GM12875 (cell line): ENCODE results near the gene ASMTL.
"Not testable (repeated sequence)": the region's sequence is repeated elsewhere in the genome, so short reads cannot be mapped to it uniquely, and the experiment has no call there.

ENCODE experiments used
- H3K4me3 ChIP-seq: one replicate; pipeline ENCODE4 v1.5.1; 2011; ENCODE audit warnings: low read depth, low read length, control low read depth
- CTCF ChIP-seq: IDR thresholded peaks from 2 replicates; pipeline ENCODE4 v1.5.1; 2011; ENCODE audit warnings: low read depth, mild to moderate bottlenecking, control low read depth, inconsistent platforms, low read length, moderate library complexity, borderline replicate concordance; ENCODE audit not compliant: insufficient read depth

The ASMTL gene

GRCh38 chrX:1486177-1486576 lies 33.5 kb upstream of the ASMTL start:
- TF ChIP-seq CTCF, result no peak

GRCh38 chrX:1485033-1485432 lies 32.3 kb upstream of the ASMTL start:
- H3K4me3 ChIP-seq, result no peak overlapping the region
- TF ChIP-seq CTCF, result no peak

More at GRCh38 chrX:1486177-1486576, 33.5 kb upstream of the ASMTL start:
- H3K4me3 ChIP-seq, result no peak overlapping the region

GRCh38 chrX:1484638-1485019 lies 31.9 kb upstream of the ASMTL start:
- no peak overlapping the region for H3K4me3 ChIP-seq
- no peak for TF ChIP-seq CTCF

- no peak for TF ChIP-seq CTCF
- no peak overlapping the region for H3K4me3 ChIP-seq
Measured at GRCh38 chrX:1483843-1484637, 31.3 kb upstream of the ASMTL start.

GRCh38 chrX:1482530-1482928 lies 29.8 kb upstream of the ASMTL start:
- H3K4me3 ChIP-seq, result not testable (repeated sequence)

DNA sequence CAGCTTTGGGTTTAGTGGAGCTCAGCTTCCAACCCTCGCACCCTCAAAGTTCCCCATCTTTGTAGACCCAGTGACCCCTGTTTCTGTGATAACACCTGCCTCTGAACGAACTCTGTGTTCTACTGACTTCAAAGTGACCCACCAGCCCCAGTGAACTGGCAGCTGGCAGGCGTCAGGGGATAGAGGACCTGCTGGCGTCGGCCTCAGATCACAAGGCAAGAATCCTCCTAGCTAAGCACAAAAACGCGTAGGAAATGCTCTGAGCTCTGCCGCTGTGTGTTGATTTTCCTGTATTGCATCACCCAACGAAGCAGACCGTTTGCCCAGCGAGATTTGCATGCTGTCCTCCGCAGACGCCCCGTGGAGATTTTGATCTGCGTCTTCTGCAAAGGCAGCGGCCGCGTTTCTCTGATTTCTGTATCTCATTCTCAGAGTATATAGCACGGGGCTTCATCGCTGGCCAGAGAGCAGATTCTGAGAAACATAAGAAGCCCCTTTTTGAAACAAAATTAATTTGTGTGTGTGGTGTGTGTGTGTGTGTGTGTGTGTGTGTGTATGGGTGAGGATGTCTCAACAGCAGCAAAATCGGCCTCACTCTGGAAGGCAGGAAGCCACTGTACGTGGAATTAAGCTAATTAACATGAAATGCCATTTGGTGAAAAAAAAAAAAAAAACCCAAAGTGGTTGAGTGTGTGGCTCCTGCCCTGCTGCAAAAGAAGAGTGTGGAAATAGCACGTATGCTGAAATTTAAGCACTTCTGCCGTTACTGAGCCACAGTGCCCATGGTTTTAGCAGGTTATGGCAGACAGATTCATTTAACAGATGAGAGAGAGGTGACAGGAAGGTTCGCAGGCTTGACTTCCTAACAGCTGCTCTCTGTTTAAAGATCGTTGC lies 29.2 kb upstream of the ASMTL start:
- H3K4me3 ChIP-seq, result no peak overlapping the region
- no peak for TF ChIP-seq CTCF

DNA sequence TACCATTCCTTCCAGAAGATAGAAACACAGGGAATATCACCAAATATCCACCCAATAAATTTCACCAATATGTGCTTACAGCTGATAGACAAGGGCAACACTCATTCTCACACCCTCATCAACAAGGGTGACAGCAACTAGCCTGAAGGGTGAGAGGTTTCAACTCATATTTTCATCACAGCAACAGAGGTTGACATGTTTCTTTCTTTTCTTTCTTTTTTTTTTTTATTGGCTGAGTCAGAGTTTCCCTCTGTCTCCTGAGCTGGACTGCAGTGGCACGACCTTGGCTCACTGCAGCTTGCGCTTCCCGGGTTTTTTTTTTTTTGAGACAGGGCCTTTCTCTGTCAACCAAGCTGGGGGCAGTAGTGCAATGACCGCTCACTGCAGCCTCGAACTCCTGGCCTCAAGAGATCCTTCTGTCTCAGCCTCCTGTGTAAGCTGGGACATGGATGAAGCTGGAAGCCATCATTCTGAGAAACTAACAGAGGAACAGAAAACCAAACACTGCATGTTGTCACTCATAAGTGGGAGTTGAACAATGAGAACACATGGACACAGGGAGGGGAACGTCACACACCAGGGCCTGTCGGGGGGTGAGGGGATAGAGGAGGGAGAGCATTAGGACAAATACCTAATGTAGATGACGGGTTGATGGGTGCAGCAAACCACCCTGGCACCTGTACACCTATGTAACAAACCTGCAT lies 27.5 kb upstream of the ASMTL start:
- H3K4me3 ChIP-seq, result no peak overlapping the region
- TF ChIP-seq CTCF, result no peak
